Gastrocnemius medialis (tissue), 4 donors: ENCODE results near the gene MYH3. TPM values are rescaled to one million over a fixed set of nuclear protein-coding genes. Genes with fewer than 3 reads are reported as not detected.
A peak's percentile ranks its signal among the peaks of the same experiment; 100 is the strongest.

Source experiments
- ATAC-seq, 2 donors: fragments of 150-250 bp; one replicate each; pipeline ENCODE4 v1.9.1; 2016
- DNase-seq, 2 donors: peaks; one replicate each; pipeline ENCODE4 v3.0.0-alpha.2; 2019
- H3K27ac ChIP-seq, 4 donors: fragments of 200-600 bp; sonication (generic); 1 replicate in 1 of 4; 2 replicates in 3 of 4; pipeline ENCODE4 v1.5.1; 2016 to 2018; ENCODE audit warnings: mild to moderate bottlenecking in 2 of 4, moderate library complexity in 1 of 4
- H3K27me3 ChIP-seq, 3 donors: fragments of 200-600 bp; sonication (generic) in 2 of 3; 1 replicate in 1 of 3; 2 replicates in 2 of 3; pipeline versions ENCODE4 v1.5.1 to v1.6.0; 2016 to 2019; ENCODE audit warnings: mild to moderate bottlenecking in 1 of 3, moderate library complexity in 1 of 3
- H3K36me3 ChIP-seq, 2 donors: fragments of 200-600 bp; sonication (generic) in 1 of 2; one replicate each; pipeline ENCODE4 v1.5.1; 2017 to 2018
- H3K4me1 ChIP-seq, 2 donors: fragments of 200-600 bp; sonication (generic) in 1 of 2; one replicate each; pipeline ENCODE4 v1.5.1; 2016 to 2017; ENCODE audit warnings: mild to moderate bottlenecking in 2 of 2
- H3K4me3 ChIP-seq, 4 donors: fragments of 200-600 bp; sonication (generic) in 3 of 4; 1 replicate in 1 of 4; 2 replicates in 3 of 4; pipeline ENCODE4 v1.5.1; 2016 to 2019; ENCODE audit warnings: mild to moderate bottlenecking in 2 of 4
- H3K9me3 ChIP-seq, 3 donors: fragments of 200-600 bp; sonication (generic) in 2 of 3; 1 replicate in 1 of 3; 2 replicates in 2 of 3; pipeline ENCODE4 v1.5.1; 2016 to 2019
- CTCF ChIP-seq, 5 experiments: fragments of 450-650 bp in 3 of 5; fragments of 200-600 bp in 2 of 5; sonication (generic) in 2 of 5; IDR thresholded peaks in 4 of 5; conservative IDR thresholded peaks in 1 of 5; 1 replicate in 4 of 5; 2 replicates in 1 of 5; pipeline ENCODE4 v1.5.1; 2016 to 2019; ENCODE audit warnings: antibody characterized with exemption in 5 of 5, mild to moderate bottlenecking in 3 of 5, moderate library complexity in 3 of 5
- POLR2A ChIP-seq, 2 donors: fragments of 450-650 bp; IDR thresholded peaks; one replicate each; pipeline ENCODE4 v1.6.1; 2017; ENCODE audit warnings: antibody characterized with exemption in 2 of 2, mild to moderate bottlenecking in 2 of 2, moderate library complexity in 2 of 2
- in situ Hi-C, 4 donors: fragments of 200-750 bp; cut with MboI; loops; one replicate each; pipeline versions ENCODE4 v1.15.0 to v1.8.0; 2017; ENCODE audit warnings: low sequenced_read_pairs in 4 of 4
- intact Hi-C: fragments of 100-400 bp; cut with DNase I; formaldehyde crosslinking; loops from one replicate; pipeline ENCODE4 v1.15.1; 2023; ENCODE audit warnings: low total_unique reads
- total RNA-seq, 4 donors: library from RNA; depleted of rRNA; stranded (reverse); fragments of >200 nt; gene quantifications; one replicate each; pipeline versions ENCODE4 v1.1.0 to v1.2.3, GENCODE V29; 2016

Gene MYH3
- total RNA-seq, 4 donors from 2014 or later = 1.5 to 17.6 (median 5.3) TPM

- in situ Hi-C loops = loop anchor here in 3 of 4 donors (25.0 kb wide), 1 partner anchor 696 kb away; the partner anchor contains the start of gene RCVRN (in 3 of the 3)
- TF ChIP-seq CTCF (IDR thresholded peaks at IDR 0.05 in 4 of 5, conservative IDR thresholded peaks at IDR 0.05 in 1 of 5) = no peak
- no peak for TF ChIP-seq POLR2A (IDR thresholded peaks at IDR 0.05)
These were observed 48.9 kb downstream of the MYH3 start for GRCh38 chr17:10608244-10608643.

GRCh38 chr17:10606110-10606509, 51.0 kb downstream of the MYH3 start:
- no peak overlapping the region for H3K4me3 ChIP-seq
- no peak for TF ChIP-seq CTCF (IDR thresholded peaks at IDR 0.05 in 4 of 5, conservative IDR thresholded peaks at IDR 0.05 in 1 of 5)
- TF ChIP-seq POLR2A (IDR thresholded peaks at IDR 0.05) = no peak

More at GRCh38 chr17:10608244-10608643, 48.9 kb downstream of the MYH3 start:
- DNase-seq (no peak), ATAC-seq (no peak)
- Histone ChIP-seq H3K27me3 (no peaks in the 10 kb centered on the region), H3K27ac (peak overlapping the region; percentile 45 to 84 (median 70)), H3K4me1 (peaks cover 5 to 11% of the 10 kb centered on the region in 2 donors), H3K36me3 (no peaks in the 10 kb centered on the region), H3K9me3 (no peaks in the 10 kb centered on the region), H3K4me3 (no peak overlapping the region)
- intact Hi-C loops = no loop called here

GRCh38 chr17:10605221-10605783, 51.8 kb downstream of the MYH3 start:
- H3K4me1 ChIP-seq = peaks cover 0 to 10% of the 10 kb centered on the region in 2 donors
- in situ Hi-C loops = loop anchor here in 3 of 4 donors (25.0 kb wide), 1 partner anchor 693 kb away; the partner anchor contains the start of gene RCVRN (in 3 of the 3)
- no peaks in the 10 kb centered on the region for H3K36me3 ChIP-seq
- ATAC-seq (peak; percentile 74 to 75), DNase-seq (peak; percentile 31 to 83)
- H3K27ac ChIP-seq = peak overlapping the region; percentile 70 to 89 (median 78)
- no peak overlapping the region for H3K4me3 ChIP-seq
- no peak for TF ChIP-seq CTCF (IDR thresholded peaks at IDR 0.05 in 4 of 5, conservative IDR thresholded peaks at IDR 0.05 in 1 of 5)
- TF ChIP-seq POLR2A (IDR thresholded peaks at IDR 0.05) = no peak
- H3K27me3 ChIP-seq = no peaks in the 10 kb centered on the region
- no peaks in the 10 kb centered on the region for H3K9me3 ChIP-seq
- intact Hi-C loops = no loop called here

More at GRCh38 chr17:10606110-10606509, 51.0 kb downstream of the MYH3 start:
- peaks cover 0 to 6% of the 10 kb centered on the region in 2 donors for H3K4me1 ChIP-seq
- no peaks in the 10 kb centered on the region for H3K36me3 ChIP-seq
- H3K9me3 ChIP-seq = no peaks in the 10 kb centered on the region
- ATAC-seq (no peak), DNase-seq (no peak)
- in situ Hi-C loops = loop anchor here in 3 of 4 donors (25.0 kb wide), 1 partner anchor 694 kb away; the partner anchor contains the start of gene RCVRN (in 3 of the 3)
- peak overlapping the region; percentile 70 to 89 (median 78) for H3K27ac ChIP-seq
- H3K27me3 ChIP-seq = no peaks in the 10 kb centered on the region
- intact Hi-C loops = no loop called here

GRCh38 chr17:10604521-10604920, 52.6 kb downstream of the MYH3 start:
- Histone ChIP-seq H3K4me1 (peaks cover 0 to 10% of the 10 kb centered on the region in 2 donors), H3K36me3 (no peaks in the 10 kb centered on the region), H3K27ac (peak overlapping the region; percentile 70 to 89 (median 78)), H3K27me3 (no peaks in the 10 kb centered on the region), H3K4me3 (no peak overlapping the region), H3K9me3 (no peaks in the 10 kb centered on the region)
- peak; percentile 45 to 50 for ATAC-seq
- DNase-seq = peak in 1 of 2 donors; percentile 53
- intact Hi-C loops = no loop called here
- TF ChIP-seq CTCF (IDR thresholded peaks at IDR 0.05 in 4 of 5, conservative IDR thresholded peaks at IDR 0.05 in 1 of 5) (no peak), POLR2A (IDR thresholded peaks at IDR 0.05) (no peak)
- in situ Hi-C loops = loop anchor here in 3 of 4 donors (25.0 kb wide), 1 partner anchor 692 kb away; the partner anchor contains the start of gene RCVRN (in 3 of the 3)
